A204.1 (cell line): ENCODE measurements around the gene PHYH.
"Not testable (repeated sequence)": the region's sequence is repeated elsewhere in the genome, so short reads cannot be mapped to it uniquely, and the experiment has no call there.

ENCODE experiments used
- FAIRE-seq: peaks from 2 replicates; lab custom pipeline; 2012; peaks lifted over from hg19 to GRCh38; lab: Jason Lieb, UNC

The PHYH gene

GRCh38 chr10:13270877-13271551 is 28.9 kb downstream of the PHYH start:
- no peak for FAIRE-seq

- FAIRE-seq = no peak
Observed at GRCh38 chr10:13268841-13269240, 31.0 kb downstream of the PHYH start.

DNA sequence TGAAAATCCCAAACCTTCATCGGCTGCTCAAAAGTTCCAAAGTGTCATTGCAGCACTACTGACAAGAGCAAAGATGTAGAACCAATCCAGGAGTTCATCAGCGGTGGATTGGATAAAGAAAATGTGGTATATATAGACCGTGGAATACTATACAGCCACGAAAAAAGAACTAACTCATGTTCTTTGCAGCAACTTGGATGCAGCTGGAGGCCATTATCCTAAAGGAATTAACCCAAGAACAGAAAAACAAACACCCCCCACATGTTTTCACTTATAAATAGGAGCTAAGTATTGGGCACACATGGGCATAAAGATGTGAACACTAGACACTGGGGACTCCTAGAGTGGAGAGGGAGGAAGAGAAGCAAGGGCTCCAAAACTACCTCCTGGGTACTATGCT is 31.6 kb downstream of the PHYH start:
- FAIRE-seq = no peak

DNA sequence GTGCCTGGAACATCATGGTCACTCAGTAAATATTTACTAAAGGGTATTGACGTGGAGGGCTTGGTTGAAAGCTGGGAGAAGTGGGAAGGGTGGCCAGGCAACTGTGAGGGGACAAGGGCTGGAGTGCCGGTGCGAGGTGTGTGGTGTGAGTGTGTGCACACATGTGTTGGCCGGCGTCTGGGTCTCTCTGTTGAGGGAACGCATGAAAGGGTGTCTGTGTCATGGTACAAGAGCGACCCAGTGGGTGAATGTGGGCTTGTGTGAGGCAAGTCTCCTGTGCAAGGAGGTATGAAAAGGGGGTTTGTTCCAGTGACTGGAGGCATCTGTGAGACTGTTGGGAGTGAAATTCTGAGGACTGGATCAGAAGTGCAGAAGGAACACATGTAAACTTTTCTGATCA is 36.3 kb downstream of the PHYH start:
- FAIRE-seq = no peak

GRCh38 chr10:13262433-13262832 is 37.4 kb downstream of the PHYH start:
- FAIRE-seq = no peak

GRCh38 chr10:13257621-13258140 is 42.2 kb downstream of the PHYH start:
- FAIRE-seq = no peak

DNA sequence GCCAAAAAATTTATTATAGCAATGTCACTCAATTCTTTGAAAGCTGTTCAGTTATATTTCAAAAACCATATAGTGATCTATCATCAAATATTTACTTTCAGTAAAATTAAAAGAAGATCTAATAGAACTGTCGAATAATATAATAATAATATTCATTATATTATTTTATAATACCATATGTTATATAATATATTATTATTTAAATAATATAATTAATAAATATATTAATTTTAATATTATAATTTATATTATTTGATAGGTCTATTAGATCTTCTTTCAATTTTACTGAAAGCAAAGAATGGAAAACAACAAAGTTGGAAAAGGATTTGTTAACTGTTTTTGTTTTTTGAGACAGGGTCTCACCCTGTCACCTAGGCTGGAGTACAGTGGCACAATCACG is 43.2 kb downstream of the PHYH start:
- peak; percentile 73 for FAIRE-seq

GRCh38 chr10:13253726-13254125 is 46.1 kb downstream of the PHYH start:
- no peak for FAIRE-seq

DNA sequence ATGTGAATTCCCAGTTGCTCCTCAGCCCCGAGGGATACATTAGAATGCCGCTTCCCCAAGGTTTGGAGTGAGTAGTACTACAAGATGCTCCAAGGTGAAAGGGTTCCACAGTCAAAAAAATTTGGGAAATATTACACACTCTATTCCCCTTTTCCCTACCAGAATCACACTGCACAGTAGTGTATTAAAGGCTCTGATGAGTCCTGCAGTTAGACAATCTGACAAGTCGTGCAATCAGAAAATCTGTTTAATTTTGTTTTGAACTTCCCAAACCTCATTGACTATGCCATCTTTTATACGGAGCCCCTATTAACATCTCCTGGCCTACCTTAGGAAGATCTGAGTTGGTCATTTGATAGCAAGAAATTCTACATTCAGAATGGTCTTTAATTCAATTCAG is 52.1 kb downstream of the PHYH start:
- FAIRE-seq = no peak

DNA sequence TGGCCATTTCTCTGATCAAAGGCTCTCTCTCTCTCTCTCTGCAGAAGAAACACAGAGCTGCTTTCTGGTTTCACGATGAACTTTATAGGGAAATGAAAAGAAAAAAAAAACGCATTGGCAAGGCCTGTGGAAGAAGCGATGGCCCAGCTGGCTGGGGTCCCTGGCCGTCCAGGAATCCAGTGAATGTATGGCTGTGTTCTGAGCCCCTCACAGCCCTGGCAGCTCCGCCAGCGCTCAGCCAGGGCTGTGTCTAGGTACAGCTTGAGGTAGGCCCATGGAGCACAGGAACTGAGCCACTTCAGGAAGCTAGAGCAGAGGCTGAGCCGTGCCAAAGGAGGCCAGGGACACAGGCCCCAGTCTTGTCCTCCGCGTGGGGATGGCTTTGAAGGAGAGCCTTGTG is 52.6 kb downstream of the PHYH start:
- no peak for FAIRE-seq

DNA sequence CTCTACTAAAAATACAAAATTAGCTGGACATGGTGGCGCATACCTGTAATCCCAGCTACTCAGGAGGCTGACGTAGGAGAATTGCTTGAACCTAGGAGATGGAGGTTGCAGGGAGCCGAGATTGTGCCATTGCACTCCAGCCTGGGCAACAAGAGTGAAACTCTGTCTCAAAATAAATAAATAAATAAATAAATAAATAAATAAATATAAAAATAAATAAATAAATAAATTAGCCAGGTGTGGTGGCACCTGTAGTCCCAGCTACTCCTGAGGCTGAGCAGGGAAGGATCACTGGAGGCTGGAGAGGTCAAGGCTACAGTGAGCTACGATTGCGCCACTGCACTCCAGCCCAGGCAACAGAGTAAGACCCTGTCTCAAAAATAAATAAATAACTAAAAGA is 57.6 kb downstream of the PHYH start:
- FAIRE-seq = not testable (repeated sequence)

DNA sequence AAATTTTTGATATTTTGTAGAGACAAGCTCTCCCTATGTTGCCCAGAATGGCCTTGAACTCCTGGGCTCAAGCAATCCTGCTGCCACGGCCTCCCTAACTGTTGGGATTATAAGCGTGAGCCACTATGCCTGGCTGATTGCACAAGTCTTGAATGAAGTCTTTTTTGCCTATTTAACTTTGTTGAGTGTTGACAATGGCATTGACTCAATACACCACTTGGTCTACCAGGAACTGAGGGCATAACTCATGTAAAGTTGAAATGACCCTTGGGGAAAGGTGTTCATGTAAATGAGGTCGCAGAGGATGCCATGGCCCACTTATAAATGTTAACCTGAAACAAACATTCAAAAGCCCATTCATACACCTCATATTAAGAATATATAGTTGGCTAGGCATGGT is 58.3 kb downstream of the PHYH start:
- no peak for FAIRE-seq

- no peak for FAIRE-seq
Observed at GRCh38 chr10:13239923-13240322, 59.9 kb downstream of the PHYH start.

GRCh38 chr10:13238271-13239077 is 61.4 kb downstream of the PHYH start:
- no peak for FAIRE-seq

DNA sequence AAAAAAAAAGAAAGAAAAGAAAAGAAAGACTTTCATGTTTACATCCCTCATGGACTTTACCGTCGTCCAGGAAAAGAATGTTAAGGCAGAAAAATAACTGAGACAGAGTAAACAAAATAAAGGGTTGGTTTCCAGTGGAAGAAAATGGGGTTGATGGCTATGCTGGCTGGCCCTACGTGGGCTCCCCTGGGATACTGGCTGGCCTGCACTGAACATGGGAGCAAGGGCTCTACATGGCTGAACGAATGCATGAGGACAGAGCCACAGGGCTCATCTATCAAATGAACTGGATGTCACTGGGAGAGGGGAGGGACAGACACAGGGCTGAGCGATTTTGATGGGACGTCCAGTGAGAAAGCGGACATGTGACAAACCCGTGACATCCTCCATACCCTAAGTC is 63.2 kb downstream of the PHYH start:
- FAIRE-seq = no peak

DNA sequence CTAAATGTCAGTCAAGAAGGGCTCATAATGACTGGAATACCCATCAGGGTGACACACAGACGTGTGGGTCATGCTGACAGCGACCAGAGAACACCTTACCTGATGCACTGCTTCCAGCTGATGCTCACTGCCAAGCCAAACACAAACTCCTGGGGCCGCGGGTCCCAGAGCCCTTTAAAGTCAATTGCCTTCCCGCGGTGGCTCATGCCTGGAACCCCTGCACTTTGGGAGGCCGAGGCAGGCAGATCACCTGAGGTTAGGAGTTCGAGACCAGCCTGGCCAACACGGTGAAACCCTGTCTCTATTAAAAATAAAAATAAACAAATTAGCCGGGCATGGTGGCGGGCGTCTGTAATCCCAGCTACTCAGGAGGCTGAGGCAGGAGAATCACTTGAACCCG is 65.1 kb downstream of the PHYH start:
- FAIRE-seq = not testable (repeated sequence)

DNA sequence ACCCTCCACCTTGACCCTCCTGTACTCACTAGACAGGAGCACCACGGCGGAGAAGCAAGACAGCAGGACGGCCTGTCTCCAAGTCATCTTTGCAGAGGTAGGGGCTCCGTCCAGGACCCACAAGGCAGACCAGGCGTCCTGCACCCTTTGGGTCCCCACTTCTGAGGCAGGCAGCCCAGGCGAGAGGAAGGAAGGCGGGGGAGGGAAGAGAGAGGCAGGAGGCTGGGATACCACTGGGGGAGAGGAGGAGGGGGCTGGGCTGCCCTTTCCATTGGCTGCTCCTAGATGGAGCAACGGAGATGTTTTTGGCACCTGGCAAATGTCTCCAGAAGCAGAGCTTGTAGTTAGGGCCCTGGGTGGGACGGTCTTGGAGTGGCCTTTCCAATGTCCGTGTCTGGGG is 65.7 kb downstream of the PHYH start, which contains the start of gene UCMA:
Gene UCMA, minus strand, starts transcription at position 203 of the 400 bp plus-strand sequence. Its CDS starts 116 bp downstream, at position 87.
- no peak for FAIRE-seq

- FAIRE-seq = no peak
Observed at GRCh38 chr10:13233358-13233757, 66.5 kb downstream of the PHYH start.

- no peak for FAIRE-seq
Observed at GRCh38 chr10:13231808-13232207, 68.1 kb downstream of the PHYH start.

GRCh38 chr10:13231190-13231589 is 68.7 kb downstream of the PHYH start:
- FAIRE-seq = no peak
